ENCODE measurements around the gene EYS. TPM values are rescaled to one million over a fixed set of nuclear protein-coding genes. Genes with fewer than 3 reads are reported as not detected.
"Not testable (repeated sequence)": the region's sequence is repeated elsewhere in the genome, so short reads cannot be mapped to it uniquely, and the experiment has no call there.

The EYS gene
- polyA plus RNA-seq, 1 experiment, result not detected

DNA sequence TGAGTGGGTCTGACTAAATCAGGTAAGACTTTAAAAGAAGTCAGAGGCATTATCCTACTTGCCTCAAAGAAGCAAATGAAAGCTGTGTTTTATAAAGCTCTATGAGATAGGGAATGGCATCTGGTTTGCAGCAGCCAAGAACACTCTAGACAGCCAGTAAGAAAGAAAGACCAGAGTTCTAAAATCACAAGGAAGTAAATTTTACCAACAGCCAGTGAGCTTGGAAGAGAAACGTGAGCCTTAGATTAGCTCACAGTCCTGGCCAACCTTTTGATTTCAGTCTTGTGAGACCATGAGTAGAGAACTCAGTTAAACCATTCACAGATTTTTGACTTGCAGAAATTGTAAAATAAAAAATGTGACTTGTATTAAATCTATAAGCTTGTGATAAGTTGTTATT is 693.0 kb downstream of the EYS start:
- ChIA-PET POLR2A (no interaction called here), CTCF (no interaction called here)
- DNase-seq (ENCODE audit: low read depth), result no peak
- TF ChIP-seq, protein P1, sequence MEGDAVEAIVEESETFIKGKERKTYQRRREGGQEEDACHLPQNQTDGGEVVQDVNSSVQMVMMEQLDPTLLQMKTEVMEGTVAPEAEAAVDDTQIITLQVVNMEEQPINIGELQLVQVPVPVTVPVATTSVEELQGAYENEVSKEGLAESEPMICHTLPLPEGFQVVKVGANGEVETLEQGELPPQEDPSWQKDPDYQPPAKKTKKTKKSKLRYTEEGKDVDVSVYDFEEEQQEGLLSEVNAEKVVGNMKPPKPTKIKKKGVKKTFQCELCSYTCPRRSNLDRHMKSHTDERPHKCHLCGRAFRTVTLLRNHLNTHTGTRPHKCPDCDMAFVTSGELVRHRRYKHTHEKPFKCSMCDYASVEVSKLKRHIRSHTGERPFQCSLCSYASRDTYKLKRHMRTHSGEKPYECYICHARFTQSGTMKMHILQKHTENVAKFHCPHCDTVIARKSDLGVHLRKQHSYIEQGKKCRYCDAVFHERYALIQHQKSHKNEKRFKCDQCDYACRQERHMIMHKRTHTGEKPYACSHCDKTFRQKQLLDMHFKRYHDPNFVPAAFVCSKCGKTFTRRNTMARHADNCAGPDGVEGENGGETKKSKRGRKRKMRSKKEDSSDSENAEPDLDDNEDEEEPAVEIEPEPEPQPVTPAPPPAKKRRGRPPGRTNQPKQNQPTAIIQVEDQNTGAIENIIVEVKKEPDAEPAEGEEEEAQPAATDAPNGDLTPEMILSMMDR (IDR thresholded peaks at IDR 0.05; ENCODE audit: insufficient read depth, low read depth, low read length), result no peak
- Histone ChIP-seq H3K36me3 (ENCODE audit: control insufficient read depth, insufficient read depth, low read length) (no peaks in the 10 kb centered on the region), H3K4me3 (ENCODE audit: low read depth, low read length) (no peak overlapping the region), H3K27me3 (ENCODE audit: control insufficient read depth, insufficient read depth, low read length) (no peaks in the 10 kb centered on the region)

DNA sequence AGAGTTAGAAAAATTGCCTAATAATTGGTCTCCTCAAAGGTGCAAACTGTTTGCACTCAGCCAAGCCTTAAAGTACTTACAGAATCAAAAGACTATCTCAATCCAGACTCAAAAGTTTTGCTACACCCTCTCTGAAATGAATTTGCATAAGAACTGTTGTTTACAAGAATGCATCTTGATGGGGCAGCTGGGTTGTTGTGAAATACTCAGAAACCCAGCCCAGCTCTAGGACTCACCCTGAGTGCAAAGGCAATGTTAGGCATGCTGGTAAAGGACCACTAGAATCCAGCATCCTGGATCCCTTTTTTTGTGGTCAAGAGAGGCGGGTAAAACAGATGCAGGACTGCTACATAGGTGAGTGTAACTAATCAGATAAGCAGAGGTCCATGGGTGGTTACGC is 700.2 kb downstream of the EYS start:
- CTCF ChIA-PET, result no interaction called here
- TF ChIP-seq, protein P1 (IDR thresholded peaks at IDR 0.05; ENCODE audit: insufficient read depth, low read depth, low read length), result no peak
- no peak for DNase-seq (ENCODE audit: low read depth)
- Histone ChIP-seq H3K4me3 (ENCODE audit: low read depth, low read length) (no peak overlapping the region), H3K27me3 (ENCODE audit: control insufficient read depth, insufficient read depth, low read length) (no peaks in the 10 kb centered on the region), H3K36me3 (ENCODE audit: control insufficient read depth, insufficient read depth, low read length) (no peaks in the 10 kb centered on the region)
- POLR2A ChIA-PET, result no interaction called here

DNA sequence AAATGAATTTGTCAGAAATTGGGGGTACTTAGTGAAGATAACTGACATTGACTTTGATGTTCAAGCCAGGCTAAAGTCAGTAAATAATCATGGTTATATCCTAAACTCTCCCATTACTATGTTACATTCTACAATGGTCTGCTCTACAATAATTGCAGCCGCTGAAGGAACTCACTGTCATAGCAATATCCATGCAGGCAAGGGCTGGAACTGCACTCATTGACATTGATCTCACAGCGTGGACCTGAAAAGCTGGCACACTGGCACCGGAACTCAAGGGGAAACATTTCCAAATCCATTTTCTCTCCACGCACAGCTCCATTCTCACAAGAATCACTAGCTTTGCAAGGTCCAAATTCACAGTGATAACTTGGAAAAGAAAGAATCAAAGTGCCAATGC is 702.7 kb downstream of the EYS start:
- TF ChIP-seq, protein P1 (IDR thresholded peaks at IDR 0.05; ENCODE audit: insufficient read depth, low read depth, low read length), result no peak

DNA sequence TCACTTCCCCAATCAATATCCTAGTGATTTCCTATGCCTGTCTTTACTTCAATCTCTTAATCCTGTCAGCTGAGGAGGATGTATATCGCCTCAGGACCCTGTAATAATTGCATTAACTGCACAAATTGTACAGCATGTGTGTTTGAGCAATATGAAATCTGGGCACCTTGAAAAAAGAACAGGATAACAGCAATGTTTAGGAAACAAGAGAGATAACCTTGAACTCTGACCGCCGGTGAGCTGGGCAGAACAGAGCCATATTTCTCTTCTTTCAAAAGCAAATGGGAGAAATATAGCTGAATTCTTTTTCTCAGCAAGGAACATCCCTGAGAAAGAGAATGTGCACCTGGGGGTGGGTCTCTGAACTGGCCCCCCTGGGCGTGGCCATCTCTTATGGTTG is 704.1 kb downstream of the EYS start:
- POLR2A ChIA-PET; H3K4me3 ChIP-seq (ENCODE audit: low read depth, low read length); H3K27me3 ChIP-seq (ENCODE audit: control insufficient read depth, insufficient read depth, low read length); DNase-seq (ENCODE audit: low read depth); CTCF ChIA-PET; H3K36me3 ChIP-seq (ENCODE audit: control insufficient read depth, insufficient read depth, low read length): not testable (repeated sequence)

More for the DNA sequence above, 702.7 kb downstream of the EYS start:
- POLR2A ChIA-PET, result no interaction called here
- CTCF ChIA-PET, result no interaction called here
- Histone ChIP-seq H3K36me3 (ENCODE audit: control insufficient read depth, insufficient read depth, low read length) (no peaks in the 10 kb centered on the region), H3K4me3 (ENCODE audit: low read depth, low read length) (no peak overlapping the region), H3K27me3 (ENCODE audit: control insufficient read depth, insufficient read depth, low read length) (no peaks in the 10 kb centered on the region)
- DNase-seq (ENCODE audit: low read depth), result no peak

DNA sequence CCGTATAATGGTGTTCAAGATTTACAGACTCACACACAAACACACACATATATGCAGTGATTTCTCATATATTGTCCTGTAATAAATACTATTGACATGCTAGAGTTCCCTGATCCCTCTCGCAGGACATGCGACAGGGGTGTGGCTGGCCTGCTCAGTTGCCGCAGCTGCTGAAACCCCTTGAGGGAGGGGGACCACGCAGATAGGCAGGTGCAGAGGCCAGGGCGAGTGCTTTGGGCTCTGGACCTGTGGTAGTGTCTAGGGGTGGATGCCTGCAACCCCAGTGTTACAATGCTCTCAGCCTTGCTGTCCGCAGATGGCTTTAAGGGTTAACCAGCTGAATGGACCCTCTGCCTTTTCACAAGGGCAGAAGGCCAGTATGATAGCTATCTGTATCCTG is 706.2 kb downstream of the EYS start:
- TF ChIP-seq, protein P1 (IDR thresholded peaks at IDR 0.05; ENCODE audit: insufficient read depth, low read depth, low read length), result no peak
- no peak for DNase-seq (ENCODE audit: low read depth)
- H3K36me3 ChIP-seq (ENCODE audit: control insufficient read depth, insufficient read depth, low read length), result no peaks in the 10 kb centered on the region
- no peak overlapping the region for H3K4me3 ChIP-seq (ENCODE audit: low read depth, low read length)
- H3K27me3 ChIP-seq (ENCODE audit: control insufficient read depth, insufficient read depth, low read length), result no peaks in the 10 kb centered on the region
- CTCF ChIA-PET, result no interaction called here
- POLR2A ChIA-PET, result no interaction called here

DNA sequence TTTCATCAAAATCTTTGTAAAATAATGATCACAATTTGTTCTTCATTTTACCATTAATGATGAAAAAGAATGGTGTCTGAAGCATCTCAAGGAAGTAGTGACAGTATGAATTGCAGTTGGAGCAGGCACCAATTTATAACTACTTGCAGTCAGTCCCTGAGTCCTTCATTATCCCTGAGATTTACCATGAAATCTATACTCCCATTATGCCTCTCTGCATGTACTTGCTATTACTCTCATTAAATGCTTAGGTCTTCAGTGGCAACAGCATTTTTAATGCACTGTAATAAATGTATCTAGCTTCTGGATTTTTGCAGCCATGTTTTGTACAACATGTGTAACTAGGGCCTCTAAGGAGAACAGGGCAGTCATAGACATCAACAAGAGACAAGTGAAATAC is 708.8 kb downstream of the EYS start:
- Histone ChIP-seq H3K4me3 (ENCODE audit: low read depth, low read length) (no peak overlapping the region), H3K36me3 (ENCODE audit: control insufficient read depth, insufficient read depth, low read length) (no peaks in the 10 kb centered on the region), H3K27me3 (ENCODE audit: control insufficient read depth, insufficient read depth, low read length) (no peaks in the 10 kb centered on the region)
- TF ChIP-seq, protein P1 (IDR thresholded peaks at IDR 0.05; ENCODE audit: insufficient read depth, low read depth, low read length), result no peak
- ChIA-PET CTCF (no interaction called here), POLR2A (no interaction called here)
- DNase-seq (ENCODE audit: low read depth), result no peak
